ENCODE measurements around the gene ZNF414. TPM values are rescaled to one million over a fixed set of nuclear protein-coding genes. Genes with fewer than 3 reads are reported as not detected.

ZNF414 gene
- total RNA-seq, 1 donor from 2014 or later, result 6.3 TPM

DNA sequence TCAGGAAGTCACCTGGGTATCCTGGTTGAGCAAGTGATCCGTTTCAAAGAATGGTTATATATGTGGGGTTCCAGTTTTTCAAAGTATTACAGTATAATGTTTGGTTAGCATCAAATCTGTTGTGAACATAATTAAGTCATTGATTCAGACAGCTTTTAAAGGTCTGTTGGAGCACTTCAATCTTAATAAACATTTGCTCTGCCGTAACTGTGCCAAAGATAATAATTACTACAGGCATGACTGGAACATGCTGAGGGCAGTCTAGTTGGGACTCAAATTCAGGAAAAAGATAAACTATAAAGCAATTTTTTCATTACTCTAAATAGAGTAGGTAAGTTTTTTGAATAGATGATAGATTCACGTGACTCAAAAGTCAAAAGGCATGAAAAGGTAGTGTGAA, 45.8 kb downstream of the ZNF414 start:
- no peak for DNase-seq (ENCODE audit: low spot score)

DNA sequence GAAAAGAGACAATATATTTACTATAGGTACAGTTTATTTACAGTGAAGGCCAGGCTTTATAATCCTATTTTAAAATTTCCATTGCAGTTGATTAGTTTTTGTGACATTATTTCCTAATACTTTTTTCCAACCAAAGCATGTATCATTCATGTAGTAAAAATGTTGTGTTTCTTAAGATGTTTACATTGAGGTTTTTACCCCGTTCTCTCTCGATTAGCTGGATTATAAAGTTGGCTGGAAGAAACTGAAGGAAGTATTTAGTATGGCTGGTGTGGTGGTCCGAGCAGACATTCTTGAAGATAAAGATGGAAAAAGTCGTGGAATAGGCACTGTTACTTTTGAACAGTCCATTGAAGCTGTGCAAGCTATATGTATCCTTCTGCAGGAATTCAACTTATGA, 47.9 kb downstream of the ZNF414 start:
- no peak for DNase-seq (ENCODE audit: low spot score)

DNA sequence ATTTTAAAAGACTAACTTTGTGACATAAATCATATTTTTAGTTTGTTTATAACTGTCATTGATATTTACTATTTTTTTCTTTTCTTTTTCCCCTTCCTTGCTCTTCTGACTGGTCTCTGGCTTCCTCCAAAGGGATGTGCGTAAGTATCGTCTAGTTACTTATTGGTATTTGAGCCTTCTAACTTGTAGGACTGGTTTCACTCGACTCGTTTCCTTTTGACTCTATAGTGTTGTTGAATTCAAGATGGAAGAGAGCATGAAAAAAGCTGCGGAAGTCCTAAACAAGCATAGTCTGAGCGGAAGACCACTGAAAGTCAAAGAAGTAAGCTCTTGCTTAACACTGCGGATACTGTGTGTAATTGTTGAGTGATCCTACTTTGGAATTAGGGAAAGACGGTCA, 50.6 kb downstream of the ZNF414 start:
- no peak for DNase-seq (ENCODE audit: low spot score)

DNA sequence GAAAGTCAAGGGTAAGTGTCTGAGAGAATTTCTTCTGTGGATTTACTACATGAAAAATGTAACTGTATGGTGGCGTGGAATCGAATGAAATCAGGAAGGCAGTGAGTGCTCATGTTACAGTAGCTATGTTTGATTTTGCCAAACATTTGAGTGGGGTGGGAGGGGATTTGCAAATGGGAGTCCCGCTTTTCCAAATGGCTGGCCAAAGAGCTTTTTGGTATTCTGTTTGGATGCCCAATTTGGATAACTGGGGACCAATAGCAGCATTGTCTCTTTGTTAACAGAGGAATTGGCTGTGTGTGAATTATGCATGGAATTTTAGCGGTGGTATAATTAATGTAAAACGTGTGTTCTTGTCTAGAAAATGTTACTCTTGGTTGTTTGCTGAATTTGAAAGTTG, 51.4 kb downstream of the ZNF414 start:
- no peak for DNase-seq (ENCODE audit: low spot score)

DNA sequence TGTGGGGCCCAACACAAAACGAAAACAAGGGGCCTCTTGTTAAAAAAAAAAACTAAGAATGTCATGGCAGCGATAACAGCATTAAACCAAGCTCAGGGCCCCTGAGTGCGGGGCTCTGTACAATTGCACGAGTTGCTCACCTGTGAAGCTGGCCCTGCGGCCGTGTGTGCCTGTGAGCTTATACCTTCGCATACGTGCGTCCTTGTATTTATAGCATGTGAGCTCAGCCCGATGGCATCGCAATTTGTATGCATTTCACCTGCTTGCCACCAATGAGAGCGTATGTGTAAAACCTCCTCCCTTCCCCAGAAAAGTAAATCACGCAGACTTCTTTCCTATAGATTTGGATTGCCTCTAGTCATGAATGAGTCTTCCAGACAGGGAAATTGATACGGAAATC, 52.1 kb downstream of the ZNF414 start:
- no peak for DNase-seq (ENCODE audit: low spot score)

DNA sequence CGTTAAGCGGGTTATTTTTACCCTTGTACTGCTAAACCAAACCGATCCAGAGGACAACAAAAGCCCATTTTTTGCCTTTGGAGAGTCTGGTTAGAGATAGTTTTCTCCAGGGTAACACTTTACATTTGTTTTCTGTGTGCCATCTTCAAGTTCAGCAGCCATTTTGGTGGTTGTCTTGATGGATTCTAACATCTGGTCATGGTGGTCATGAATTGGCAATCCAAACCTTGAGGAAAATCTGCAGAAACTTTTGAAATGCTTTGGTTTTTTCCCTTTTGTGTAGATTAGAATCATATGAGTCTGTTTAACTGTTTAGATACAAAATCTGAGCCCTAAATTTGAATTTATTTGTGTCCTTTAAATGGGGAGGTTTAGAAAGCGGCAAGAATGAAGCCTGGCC, 52.6 kb downstream of the ZNF414 start:
- no peak for DNase-seq (ENCODE audit: low spot score)

DNA sequence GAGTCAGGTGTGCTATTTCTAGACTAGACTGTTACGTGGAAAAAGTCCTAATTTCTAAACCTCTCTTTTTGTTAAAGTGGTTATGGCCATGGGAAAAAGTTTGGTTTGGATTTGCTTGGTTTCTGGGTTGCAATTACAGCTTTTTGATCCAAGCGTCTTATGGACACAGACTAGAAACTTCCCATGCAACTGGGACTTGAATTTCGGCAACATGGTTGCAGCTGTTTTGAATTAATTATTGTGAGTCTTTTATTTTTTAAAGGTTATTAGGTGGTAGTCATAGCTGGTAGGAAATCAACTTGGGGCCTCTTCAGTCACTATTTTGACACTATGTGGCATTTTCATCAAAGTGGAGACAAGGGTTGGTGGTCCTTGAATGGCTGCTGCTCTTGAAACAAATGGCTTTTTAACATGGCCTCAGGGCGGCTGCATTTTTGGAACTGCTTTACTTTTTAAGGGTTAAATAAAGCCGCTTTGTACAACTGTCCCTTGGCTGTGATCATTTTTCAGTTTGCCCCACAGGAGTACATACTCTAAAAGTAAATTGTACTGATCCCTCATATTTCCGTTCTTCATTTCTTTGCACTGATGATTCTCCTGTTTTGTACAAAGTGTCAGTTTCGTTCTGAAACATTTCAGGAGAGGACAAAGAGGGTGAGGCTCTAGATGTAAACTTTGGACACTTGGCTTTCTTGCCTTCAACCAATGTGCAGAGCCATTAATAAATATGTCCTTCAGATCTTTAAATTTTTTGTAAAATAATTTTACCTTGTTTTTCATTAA, 53.3 kb downstream of the ZNF414 start:
- DNase-seq (ENCODE audit: low spot score), result no peak

Other genes starting within 250 kb of the ZNF414 start
- 4.1 TPM for gene CD320, start 205.8 kb downstream of the ZNF414 start, total RNA-seq (ENCODE audit: insufficient read depth, low replicate concordance)
- gene NDUFA7, start 192.8 kb downstream of the ZNF414 start, total RNA-seq (ENCODE audit: insufficient read depth, low replicate concordance), result not detected
- 424 TPM for gene RPS28, start 192.7 kb downstream of the ZNF414 start, total RNA-seq (ENCODE audit: insufficient read depth, low replicate concordance)
- gene KANK3, start 170.9 kb downstream of the ZNF414 start, total RNA-seq (ENCODE audit: insufficient read depth, low replicate concordance), result 3.9 TPM
- gene ANGPTL4, start 150.0 kb downstream of the ZNF414 start, total RNA-seq (ENCODE audit: insufficient read depth, low replicate concordance), result 5.3 TPM
- 42.6 TPM for gene RAB11B, start 123.8 kb downstream of the ZNF414 start, total RNA-seq (ENCODE audit: insufficient read depth, low replicate concordance)
- gene MARCHF2, start 100.9 kb downstream of the ZNF414 start, total RNA-seq (ENCODE audit: insufficient read depth, low replicate concordance), result 77.0 TPM
- gene HNRNPM, start 69.2 kb downstream of the ZNF414 start, total RNA-seq (ENCODE audit: insufficient read depth, low replicate concordance), result 109 TPM
- 0.72 TPM for gene PRAM1, start 11.5 kb downstream of the ZNF414 start, total RNA-seq (ENCODE audit: insufficient read depth, low replicate concordance)
- 20.2 TPM for gene MYO1F, start 63.3 kb upstream of the ZNF414 start, total RNA-seq (ENCODE audit: insufficient read depth, low replicate concordance)
- 64.8 TPM for gene ADAMTS10, start 96.5 kb upstream of the ZNF414 start, total RNA-seq (ENCODE audit: insufficient read depth, low replicate concordance)
- not detected for gene NFILZ, start 116.5 kb upstream of the ZNF414 start, total RNA-seq (ENCODE audit: insufficient read depth, low replicate concordance)
- gene ACTL9, start 184.6 kb upstream of the ZNF414 start, total RNA-seq (ENCODE audit: insufficient read depth, low replicate concordance), result not detected
- gene OR2Z1, start 207.5 kb upstream of the ZNF414 start, total RNA-seq (ENCODE audit: insufficient read depth, low replicate concordance), result not detected